Measurements from ENCODE around the gene IRS4.

DNA sequence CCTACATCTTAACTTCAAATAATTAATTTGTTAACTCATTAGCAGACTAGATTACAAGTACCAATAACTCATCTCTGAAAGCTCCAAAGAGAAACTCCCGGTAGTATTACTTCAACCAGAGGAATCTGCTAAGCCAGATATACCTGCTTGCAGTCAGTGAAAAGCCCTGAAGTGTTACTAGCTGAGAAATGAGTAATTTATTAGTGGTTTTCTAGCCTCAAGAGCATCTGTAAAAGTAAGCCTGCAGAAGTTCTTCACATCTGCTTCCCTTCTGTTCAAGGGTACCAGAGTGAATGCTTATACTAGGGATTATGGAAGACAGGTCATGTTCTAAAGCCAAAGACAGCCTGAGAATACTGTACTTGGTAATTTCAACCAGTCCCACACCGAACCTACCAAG is 34.7 kb downstream of the IRS4 start:
- TF ChIP-seq, protein P1, sequence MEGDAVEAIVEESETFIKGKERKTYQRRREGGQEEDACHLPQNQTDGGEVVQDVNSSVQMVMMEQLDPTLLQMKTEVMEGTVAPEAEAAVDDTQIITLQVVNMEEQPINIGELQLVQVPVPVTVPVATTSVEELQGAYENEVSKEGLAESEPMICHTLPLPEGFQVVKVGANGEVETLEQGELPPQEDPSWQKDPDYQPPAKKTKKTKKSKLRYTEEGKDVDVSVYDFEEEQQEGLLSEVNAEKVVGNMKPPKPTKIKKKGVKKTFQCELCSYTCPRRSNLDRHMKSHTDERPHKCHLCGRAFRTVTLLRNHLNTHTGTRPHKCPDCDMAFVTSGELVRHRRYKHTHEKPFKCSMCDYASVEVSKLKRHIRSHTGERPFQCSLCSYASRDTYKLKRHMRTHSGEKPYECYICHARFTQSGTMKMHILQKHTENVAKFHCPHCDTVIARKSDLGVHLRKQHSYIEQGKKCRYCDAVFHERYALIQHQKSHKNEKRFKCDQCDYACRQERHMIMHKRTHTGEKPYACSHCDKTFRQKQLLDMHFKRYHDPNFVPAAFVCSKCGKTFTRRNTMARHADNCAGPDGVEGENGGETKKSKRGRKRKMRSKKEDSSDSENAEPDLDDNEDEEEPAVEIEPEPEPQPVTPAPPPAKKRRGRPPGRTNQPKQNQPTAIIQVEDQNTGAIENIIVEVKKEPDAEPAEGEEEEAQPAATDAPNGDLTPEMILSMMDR (conservative IDR thresholded peaks at IDR 0.05; ENCODE audit: low read length) = no peak
- TF ChIP-seq EZH2phosphoT487 (IDR thresholded peaks at IDR 0.05; ENCODE audit: borderline replicate concordance) = no peak

All from Loucy (cell line).